Activated naive CD8-positive, alpha-beta T cell treated with anti-CD3 and anti-CD28 coated beads, Interleukin-2, amount 50 U/mL, for 24 hours (primary cell): ENCODE measurements around the gene NOX1.
"Not testable (repeated sequence)": the region's sequence is repeated elsewhere in the genome, so short reads cannot be mapped to it uniquely, and the experiment has no call there.

ENCODE experiments used
- ATAC-seq: fragments of 150-1000 bp; cut with Tn5 transposase; one replicate; pipeline ENCODE4 v1.10.0; 2021
- DNase-seq: peaks from one replicate; pipeline ENCODE4 v3.0.0; 2021
- H3K27ac Mint-ChIP-seq: one replicate; pipeline ENCODE4 v1.8.0; 2021; ENCODE audit warnings: mild to moderate bottlenecking, mixed read lengths
- H3K27me3 Mint-ChIP-seq: one replicate; pipeline ENCODE4 v1.8.0; 2021; ENCODE audit warnings: mixed read lengths
- H3K36me3 Mint-ChIP-seq: one replicate; pipeline ENCODE4 v1.8.0; 2021; ENCODE audit warnings: low read depth, mixed read lengths
- H3K4me1 Mint-ChIP-seq: one replicate; pipeline ENCODE4 v1.8.0; 2021; ENCODE audit warnings: mixed read lengths
- H3K4me3 Mint-ChIP-seq: one replicate; pipeline ENCODE4 v1.8.0; 2021; ENCODE audit warnings: mild to moderate bottlenecking, moderate library complexity, mixed read lengths
- H3K9me3 Mint-ChIP-seq: one replicate; pipeline ENCODE4 v1.8.0; 2021; ENCODE audit warnings: mixed read lengths

The NOX1 gene

DNA sequence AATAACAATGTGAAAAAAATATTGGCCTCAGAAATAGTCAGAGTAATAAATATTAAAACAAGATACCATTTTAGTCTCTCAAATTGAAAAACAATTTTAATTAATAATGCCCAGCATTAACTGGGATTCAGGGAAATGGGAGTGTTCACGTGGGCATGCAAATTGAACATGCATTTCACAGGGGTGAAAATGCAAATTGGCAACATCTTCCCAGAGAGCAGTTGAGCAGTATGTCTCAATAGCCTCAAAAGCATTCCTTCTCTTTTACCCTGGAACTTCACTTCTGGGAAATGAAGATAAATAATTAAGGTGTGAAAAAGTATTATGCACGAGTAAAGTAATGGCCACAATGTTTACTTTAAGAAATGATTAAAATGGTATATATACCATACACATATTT, 21.3 kb downstream of the NOX1 start:
- Mint-ChIP-seq H3K4me3 (no peak overlapping the region), H3K27ac (no peak overlapping the region), H3K36me3 (no peaks in the 10 kb centered on the region), H3K9me3 (no peaks in the 10 kb centered on the region), H3K4me1 (no peaks in the 10 kb centered on the region), H3K27me3 (no peaks in the 10 kb centered on the region)
- ATAC-seq (no peak), DNase-seq (no peak)

DNA sequence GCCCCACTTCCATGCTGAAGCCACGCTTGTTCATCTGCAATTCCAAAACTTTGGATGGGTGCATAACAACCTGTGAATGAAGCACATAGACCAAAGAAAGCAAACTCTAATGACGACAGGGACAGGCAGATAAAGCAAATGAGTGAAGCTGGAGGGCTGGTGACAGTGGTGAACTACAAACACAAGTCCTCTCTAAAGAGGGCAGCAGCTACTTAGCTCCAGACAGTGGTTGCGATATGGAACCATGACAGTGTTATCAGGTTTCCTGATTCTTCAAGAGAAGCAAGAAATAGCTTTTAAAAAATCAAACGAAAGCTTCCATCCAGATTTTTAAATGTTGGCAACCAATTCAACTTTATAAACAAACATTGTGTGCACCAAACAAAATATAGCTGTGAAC, 23.8 kb downstream of the NOX1 start:
- Mint-ChIP-seq H3K27ac (no peak overlapping the region), H3K4me3 (no peak overlapping the region), H3K27me3 (no peaks in the 10 kb centered on the region), H3K36me3 (no peaks in the 10 kb centered on the region), H3K4me1 (no peaks in the 10 kb centered on the region), H3K9me3 (no peaks in the 10 kb centered on the region)
- no peak for DNase-seq
- no peak for ATAC-seq

DNA sequence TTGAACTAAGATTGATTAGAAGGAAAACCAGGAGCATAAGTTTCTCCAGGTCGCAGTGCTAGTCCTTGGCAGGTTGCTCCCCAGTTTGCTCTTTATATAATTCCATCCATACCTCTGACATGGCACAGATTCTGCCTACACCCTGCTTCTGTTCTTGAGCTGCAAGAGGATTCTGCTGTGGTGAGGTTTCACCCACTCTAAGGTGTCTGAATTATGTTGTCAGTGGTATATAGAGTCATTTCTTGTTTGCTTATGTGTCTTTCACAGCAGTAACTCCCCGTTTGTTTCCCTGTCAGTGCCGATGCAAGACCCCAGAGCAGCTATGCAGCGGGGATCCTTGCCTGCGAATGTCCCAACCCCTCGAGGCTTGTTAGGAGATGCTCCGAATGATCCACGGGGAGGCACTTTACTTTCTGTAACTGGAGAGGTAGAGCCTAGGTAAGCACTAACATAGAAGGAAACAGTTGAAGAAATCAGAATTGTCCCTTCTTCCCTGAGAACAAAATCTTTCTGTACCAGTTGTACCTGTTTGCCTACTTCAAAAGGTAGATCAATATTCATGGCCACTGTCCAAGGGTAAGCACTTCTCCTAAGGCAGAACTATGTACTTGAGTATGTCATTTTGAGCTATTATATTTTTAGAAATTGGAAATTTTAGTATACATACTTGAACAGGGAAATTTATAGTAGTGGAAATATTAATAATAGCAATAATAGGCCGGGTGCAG, 42.8 kb downstream of the NOX1 start:
- Mint-ChIP-seq H3K27ac (peak overlapping the region; percentile 22), H3K27me3 (no peaks in the 10 kb centered on the region), H3K36me3 (peaks cover 50% of the 10 kb centered on the region), H3K4me1 (peaks cover 35% of the 10 kb centered on the region), H3K9me3 (no peaks in the 10 kb centered on the region), H3K4me3 (peak overlapping the region; percentile 42)
- no peak for DNase-seq
- ATAC-seq = no peak

- Mint-ChIP-seq H3K4me3 (peak overlapping the region; percentile 42), H3K27me3 (no peaks in the 10 kb centered on the region), H3K27ac (peak overlapping the region; percentile 87), H3K36me3 (peaks cover 48% of the 10 kb centered on the region), H3K9me3 (no peaks in the 10 kb centered on the region), H3K4me1 (peaks cover 35% of the 10 kb centered on the region)
- DNase-seq (no peak), ATAC-seq (no peak)
Observed at GRCh38 chrX:100830547-100830946, 43.6 kb downstream of the NOX1 start.

- H3K9me3 Mint-ChIP-seq = no peaks in the 10 kb centered on the region
- ATAC-seq = no peak
- peak overlapping the region; percentile 87 for H3K27ac Mint-ChIP-seq
- no peak for DNase-seq
- H3K4me3 Mint-ChIP-seq = peak overlapping the region; percentile 64
- H3K36me3 Mint-ChIP-seq = peaks cover 48% of the 10 kb centered on the region
- peaks cover 35% of the 10 kb centered on the region for H3K4me1 Mint-ChIP-seq
- H3K27me3 Mint-ChIP-seq = no peaks in the 10 kb centered on the region
Observed at GRCh38 chrX:100830143-100830542, 44.0 kb downstream of the NOX1 start.

DNA sequence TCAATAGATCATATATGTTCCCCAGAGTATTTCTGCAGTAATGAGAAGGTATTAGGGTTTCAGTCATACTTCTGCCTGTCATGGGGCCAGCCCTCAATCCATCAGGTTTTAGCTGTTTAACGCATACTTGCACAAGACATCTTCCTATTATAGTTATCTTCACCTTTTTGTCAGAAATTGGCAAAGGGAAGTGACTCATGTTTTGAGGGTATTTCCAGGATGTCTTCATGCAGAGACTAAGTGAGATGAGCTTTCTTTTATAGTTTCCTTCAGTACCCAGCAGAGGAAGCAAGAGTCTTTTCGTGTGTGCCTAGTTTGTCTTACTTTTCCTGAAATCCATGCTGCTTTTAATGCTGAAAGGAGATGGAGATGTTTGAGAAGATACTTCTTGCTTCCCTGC, 44.4 kb downstream of the NOX1 start:
- peaks cover 35% of the 10 kb centered on the region for H3K4me1 Mint-ChIP-seq
- no peaks in the 10 kb centered on the region for H3K27me3 Mint-ChIP-seq
- no peak for DNase-seq
- ATAC-seq = peak; percentile 87
- peak overlapping the region; percentile 64 for H3K4me3 Mint-ChIP-seq
- peaks cover 52% of the 10 kb centered on the region for H3K36me3 Mint-ChIP-seq
- peak overlapping the region; percentile 87 for H3K27ac Mint-ChIP-seq
- no peaks in the 10 kb centered on the region for H3K9me3 Mint-ChIP-seq

DNA sequence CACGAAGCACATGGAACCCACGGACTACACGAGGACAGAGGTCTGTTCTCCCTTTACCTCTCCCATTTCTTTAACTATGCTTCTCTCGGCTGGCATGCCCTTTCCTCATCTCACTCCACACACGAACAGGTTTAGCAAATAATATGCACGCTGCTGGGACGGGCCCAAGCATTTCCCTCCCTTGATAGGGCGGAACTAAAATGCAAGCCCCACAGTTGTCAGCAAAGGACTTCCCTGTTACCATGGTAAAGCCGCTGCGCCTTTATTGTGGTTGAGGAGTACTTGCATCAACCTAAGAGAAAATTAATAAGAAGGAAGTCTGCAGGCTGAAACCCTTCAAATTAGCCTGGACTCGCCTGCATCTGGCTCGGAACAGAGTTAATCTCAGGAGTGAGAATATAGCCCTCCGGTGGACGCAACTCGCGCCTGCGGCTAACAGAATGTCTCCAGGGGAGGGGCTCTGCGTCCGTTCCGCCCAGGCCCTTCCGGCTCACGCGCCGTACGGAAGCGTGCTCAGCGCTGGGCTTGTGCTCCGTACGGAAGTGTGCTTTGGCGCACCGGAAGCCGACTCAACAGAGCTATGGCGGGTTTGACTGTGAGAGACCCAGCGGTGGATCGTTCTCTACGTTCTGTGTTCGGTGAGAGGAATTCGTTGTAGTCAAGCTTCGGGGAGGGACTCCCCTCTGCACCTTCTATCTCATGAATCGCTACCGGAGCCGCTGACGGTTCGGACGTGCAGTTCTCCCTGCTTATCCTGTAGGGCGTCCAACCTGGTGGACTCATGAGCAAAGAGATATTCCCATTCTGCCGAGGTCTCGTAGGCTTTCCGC, 54.1 kb downstream of the NOX1 start, which contains the start of gene CSTF2:
Gene CSTF2 (plus strand): TSS at position 555 of the 830 bp plus-strand sequence. CDS start 26 bp downstream, at position 581.
- Mint-ChIP-seq H3K27ac (peak within 1 kb of the TSS; percentile 99), H3K4me3 (peak within 1 kb of the TSS; percentile 94), H3K36me3 (peaks cover 26% of the 10 kb centered on the region), H3K27me3 (peaks cover 4% of the 10 kb centered on the region), H3K4me1 (peaks cover 13% of the 10 kb centered on the region), H3K9me3 (no peaks in the 10 kb centered on the region)
- DNase-seq = peak; percentile 73
- peak; percentile 98 for ATAC-seq

GRCh38 chrX:100819534-100819836, 54.7 kb downstream of the NOX1 start:
- H3K36me3 Mint-ChIP-seq = peaks cover 22% of the 10 kb centered on the region
- peak overlapping the region; percentile 94 for H3K4me3 Mint-ChIP-seq
- H3K9me3 Mint-ChIP-seq = no peaks in the 10 kb centered on the region
- peaks cover 13% of the 10 kb centered on the region for H3K4me1 Mint-ChIP-seq
- H3K27me3 Mint-ChIP-seq = peaks cover 8% of the 10 kb centered on the region
- peak; percentile 39 for DNase-seq
- ATAC-seq = no peak
- peak overlapping the region; percentile 99 for H3K27ac Mint-ChIP-seq

DNA sequence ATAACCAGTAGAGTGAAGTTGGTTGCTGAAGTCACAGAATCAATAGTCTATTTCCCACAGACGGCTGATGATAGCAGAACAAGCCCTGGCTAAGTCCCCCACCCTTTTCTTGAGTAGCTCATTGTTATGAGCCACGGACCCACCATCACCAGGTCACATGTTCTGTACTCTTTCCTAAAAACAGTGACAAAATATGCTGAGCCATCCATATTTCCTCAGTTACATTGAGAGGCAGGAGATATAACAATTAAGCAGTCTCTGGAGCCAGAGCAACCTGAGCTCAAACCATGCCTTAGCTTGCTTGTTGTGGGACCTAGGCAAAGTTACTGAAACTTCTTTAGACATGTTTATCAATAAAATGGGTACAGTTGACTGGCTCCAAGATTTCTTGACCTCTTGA, 56.8 kb downstream of the NOX1 start:
- Mint-ChIP-seq H3K27ac (no peak overlapping the region), H3K36me3 (peaks cover 7% of the 10 kb centered on the region), H3K9me3 (no peaks in the 10 kb centered on the region), H3K4me3 (no peak overlapping the region), H3K27me3 (peaks cover 14% of the 10 kb centered on the region), H3K4me1 (peaks cover 13% of the 10 kb centered on the region)
- DNase-seq (no peak), ATAC-seq (no peak)

DNA sequence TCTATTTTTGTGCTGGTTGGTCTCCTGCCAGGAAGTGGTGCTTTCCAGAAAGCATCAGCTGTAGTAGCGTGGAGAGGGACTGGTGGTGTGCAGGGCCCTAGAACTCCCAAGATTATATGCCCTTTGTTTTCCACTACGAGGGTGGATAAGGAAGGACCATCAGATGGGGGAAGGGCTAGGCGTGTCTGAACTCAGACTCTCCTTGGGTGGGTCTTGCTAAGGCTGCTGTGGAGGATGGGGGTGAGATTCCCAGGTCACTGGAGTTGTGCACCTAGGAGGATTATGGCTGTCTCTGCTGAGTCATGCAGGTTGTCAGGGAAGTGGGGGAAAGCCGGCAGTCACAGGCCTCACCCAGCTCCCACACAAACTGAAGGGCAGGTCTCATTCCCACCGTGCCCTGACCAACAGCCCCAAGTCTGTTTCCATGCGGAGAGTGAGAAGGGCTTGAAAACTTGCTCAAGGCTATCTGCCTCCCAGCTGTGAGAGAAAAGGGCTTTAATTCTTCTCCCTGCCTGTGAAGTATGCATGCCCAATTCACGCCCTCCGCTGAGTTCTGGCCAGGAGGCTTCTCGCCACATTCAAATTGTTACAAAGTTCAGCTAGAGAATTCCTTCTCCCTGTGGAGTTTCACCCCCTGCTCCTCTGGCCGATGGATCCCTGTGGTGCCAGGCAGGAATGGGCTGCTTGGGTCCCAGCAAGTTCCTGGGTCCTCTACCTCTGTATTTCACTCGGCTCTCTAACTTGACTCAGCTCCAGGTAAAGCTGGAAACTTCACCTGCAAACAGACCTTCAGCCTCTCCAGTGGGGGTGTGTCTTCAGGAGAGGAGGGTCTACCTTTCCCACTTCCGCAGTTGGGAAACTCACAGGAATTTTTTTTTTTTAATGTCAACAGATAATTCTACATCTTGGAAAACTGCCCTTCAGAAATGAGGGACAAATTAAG, 61.7 kb downstream of the NOX1 start:
- Mint-ChIP-seq H3K4me1 (no peaks in the 10 kb centered on the region), H3K27me3 (peaks cover 35% of the 10 kb centered on the region), H3K36me3 (no peaks in the 10 kb centered on the region), H3K9me3 (no peaks in the 10 kb centered on the region), H3K27ac (no peak overlapping the region), H3K4me3 (no peak overlapping the region)
- no peak for ATAC-seq
- no peak for DNase-seq

- H3K9me3 Mint-ChIP-seq = peaks cover 11% of the 10 kb centered on the region
- H3K36me3 Mint-ChIP-seq, H3K4me1 Mint-ChIP-seq, ATAC-seq, DNase-seq, H3K27ac Mint-ChIP-seq, H3K4me3 Mint-ChIP-seq: not testable (repeated sequence)
- peaks cover 24% of the 10 kb centered on the region for H3K27me3 Mint-ChIP-seq
Observed at GRCh38 chrX:100808265-100808664, 65.9 kb downstream of the NOX1 start.

GRCh38 chrX:100804780-100805179, 69.4 kb downstream of the NOX1 start:
- H3K27ac Mint-ChIP-seq = no peak overlapping the region
- peaks cover 2% of the 10 kb centered on the region for H3K36me3 Mint-ChIP-seq
- DNase-seq (no peak), ATAC-seq (no peak)
- no peak overlapping the region for H3K4me3 Mint-ChIP-seq
- no peaks in the 10 kb centered on the region for H3K4me1 Mint-ChIP-seq
- peaks cover 13% of the 10 kb centered on the region for H3K27me3 Mint-ChIP-seq
- peaks cover 11% of the 10 kb centered on the region for H3K9me3 Mint-ChIP-seq

- DNase-seq (no peak), ATAC-seq (no peak)
- Mint-ChIP-seq H3K9me3 (peaks cover 11% of the 10 kb centered on the region), H3K4me1 (no peaks in the 10 kb centered on the region), H3K27me3 (peaks cover 2% of the 10 kb centered on the region), H3K4me3 (no peak overlapping the region), H3K27ac (peak overlapping the region; percentile 10), H3K36me3 (peaks cover 2% of the 10 kb centered on the region)
Observed at GRCh38 chrX:100802843-100803242, 71.3 kb downstream of the NOX1 start.

DNA sequence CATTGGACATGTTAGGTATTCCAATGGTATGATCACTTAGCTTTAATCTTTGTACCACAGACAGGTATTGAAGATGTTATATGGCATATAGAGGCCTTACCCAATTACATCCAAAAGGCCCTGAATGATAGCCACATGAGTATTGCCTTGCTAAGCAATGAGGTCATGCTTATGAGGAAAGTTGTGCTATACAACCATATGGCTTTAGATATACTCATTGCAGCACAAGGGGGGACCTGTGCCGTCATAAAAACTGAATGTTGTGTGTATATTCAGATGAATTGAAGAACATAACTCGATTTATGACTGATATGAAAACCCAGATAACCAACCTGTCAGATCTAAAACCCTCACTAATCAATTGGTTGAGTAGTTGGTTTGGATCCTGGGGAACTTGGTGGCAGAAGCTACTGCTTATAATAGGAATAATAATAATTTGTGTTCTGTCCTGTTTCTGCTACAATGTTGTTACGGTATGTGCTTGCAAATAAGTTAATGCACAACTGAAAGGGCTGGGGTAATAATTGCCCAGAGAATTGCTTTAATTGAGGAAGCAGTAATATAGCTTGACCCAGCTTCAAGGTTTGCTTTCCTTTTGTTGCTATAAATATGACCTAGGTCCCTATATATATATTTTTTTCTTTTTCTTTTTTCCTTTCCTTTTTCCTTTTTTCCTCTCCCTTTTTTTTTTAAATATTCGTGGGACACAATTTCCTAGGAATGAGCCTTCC, 75.5 kb downstream of the NOX1 start:
- Mint-ChIP-seq H3K36me3 (no peaks in the 10 kb centered on the region), H3K27ac (no peak overlapping the region), H3K4me1 (no peaks in the 10 kb centered on the region), H3K27me3 (peaks cover 2% of the 10 kb centered on the region), H3K9me3 (no peaks in the 10 kb centered on the region), H3K4me3 (no peak overlapping the region)
- no peak for DNase-seq
- ATAC-seq = no peak
